ENCODE data around the gene IGFBP4. TPM values are rescaled to one million over a fixed set of nuclear protein-coding genes. Genes with fewer than 3 reads are reported as not detected.

The IGFBP4 gene
- total RNA-seq, 1 donor from 2014 or later = 142 TPM

DNA sequence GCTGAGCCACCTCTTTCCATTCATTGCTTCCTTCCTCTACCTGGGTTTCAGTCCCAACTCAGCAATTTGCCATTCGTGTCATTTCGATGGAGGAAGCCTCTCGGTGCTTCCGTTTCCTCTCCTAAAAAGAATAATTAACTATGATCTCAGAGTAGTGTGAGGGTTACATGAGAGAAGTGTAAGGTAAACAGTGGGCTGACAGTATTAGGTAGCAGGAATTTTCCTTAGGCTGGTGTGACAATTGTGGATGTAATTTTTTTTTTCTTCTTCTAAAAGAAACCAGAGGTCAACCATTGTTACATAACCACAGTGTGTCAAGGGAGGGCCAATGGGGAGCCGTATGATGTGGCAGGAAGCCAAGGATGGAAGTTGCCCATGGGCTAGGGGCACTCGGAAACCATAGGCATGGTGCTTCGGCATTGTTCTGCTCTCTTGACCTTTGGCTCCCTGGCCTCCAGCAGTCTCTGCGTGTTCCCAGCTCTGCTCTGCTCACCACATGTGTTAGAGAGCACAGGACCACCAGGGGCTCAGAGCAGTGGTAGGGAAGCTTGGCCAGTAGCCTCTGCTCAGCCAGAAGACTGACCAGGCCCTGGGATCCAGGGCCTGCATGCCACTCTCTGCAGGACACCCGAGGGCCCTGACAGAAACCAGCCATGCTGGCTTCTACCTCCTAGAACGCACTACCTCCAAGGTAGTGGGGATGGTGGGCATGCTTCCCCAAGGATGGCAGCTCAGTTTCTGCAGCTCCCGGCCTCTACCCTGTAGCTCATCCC, 23.5 kb upstream of the IGFBP4 start:
- H3K27me3 Mint-ChIP-seq (ENCODE audit: low read depth, unreplicated experiment) = no peaks in the 10 kb centered on the region
- Histone ChIP-seq H4K20me1 (ENCODE audit: insufficient read depth, low read length) (no peaks in the 10 kb centered on the region), H3K27me3 (ENCODE audit: insufficient read depth, low read length) (no peaks in the 10 kb centered on the region), H3K4me2 (ENCODE audit: low read length) (no peak overlapping the region), H3K4me1 (ENCODE audit: insufficient read depth, low read length) (peaks cover 13% of the 10 kb centered on the region), H3K27ac (ENCODE audit: low read depth, low read length) (no peak overlapping the region), H3K9ac (ENCODE audit: low read length) (no peak overlapping the region), H2AFZ (ENCODE audit: low read depth, low read length) (no peak overlapping the region), H3K79me2 (ENCODE audit: insufficient read depth, low read length) (peaks cover 27% of the 10 kb centered on the region), H3K4me3 (ENCODE audit: insufficient read depth, low read depth, low read length) (no peak overlapping the region), H3K9me3 (ENCODE audit: insufficient read depth, low read depth, low read length) (no peaks in the 10 kb centered on the region), H3K36me3 (ENCODE audit: insufficient read depth, low read length) (no peaks in the 10 kb centered on the region)
- H3K4me1 Mint-ChIP-seq (ENCODE audit: low read depth, unreplicated experiment) = no peaks in the 10 kb centered on the region
- no peak for TF ChIP-seq EZH2 (IDR thresholded peaks at IDR 0.05; ENCODE audit: insufficient read depth, low read length)
- TF ChIP-seq, protein P1, sequence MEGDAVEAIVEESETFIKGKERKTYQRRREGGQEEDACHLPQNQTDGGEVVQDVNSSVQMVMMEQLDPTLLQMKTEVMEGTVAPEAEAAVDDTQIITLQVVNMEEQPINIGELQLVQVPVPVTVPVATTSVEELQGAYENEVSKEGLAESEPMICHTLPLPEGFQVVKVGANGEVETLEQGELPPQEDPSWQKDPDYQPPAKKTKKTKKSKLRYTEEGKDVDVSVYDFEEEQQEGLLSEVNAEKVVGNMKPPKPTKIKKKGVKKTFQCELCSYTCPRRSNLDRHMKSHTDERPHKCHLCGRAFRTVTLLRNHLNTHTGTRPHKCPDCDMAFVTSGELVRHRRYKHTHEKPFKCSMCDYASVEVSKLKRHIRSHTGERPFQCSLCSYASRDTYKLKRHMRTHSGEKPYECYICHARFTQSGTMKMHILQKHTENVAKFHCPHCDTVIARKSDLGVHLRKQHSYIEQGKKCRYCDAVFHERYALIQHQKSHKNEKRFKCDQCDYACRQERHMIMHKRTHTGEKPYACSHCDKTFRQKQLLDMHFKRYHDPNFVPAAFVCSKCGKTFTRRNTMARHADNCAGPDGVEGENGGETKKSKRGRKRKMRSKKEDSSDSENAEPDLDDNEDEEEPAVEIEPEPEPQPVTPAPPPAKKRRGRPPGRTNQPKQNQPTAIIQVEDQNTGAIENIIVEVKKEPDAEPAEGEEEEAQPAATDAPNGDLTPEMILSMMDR (IDR thresholded peaks at IDR 0.05; ENCODE audit: insufficient read depth, low read depth, low read length) = no peak
- no peak for FAIRE-seq
- H3K4me3 Mint-ChIP-seq (ENCODE audit: unreplicated experiment) = no peak overlapping the region
- no peak overlapping the region for H3K27ac Mint-ChIP-seq (ENCODE audit: unreplicated experiment)
- no peaks in the 10 kb centered on the region for H3K9me3 Mint-ChIP-seq (ENCODE audit: unreplicated experiment)
- no peaks in the 10 kb centered on the region for H3K36me3 Mint-ChIP-seq (ENCODE audit: low read depth, unreplicated experiment)
- DNase-seq (ENCODE audit: low read depth) = no peak

DNA sequence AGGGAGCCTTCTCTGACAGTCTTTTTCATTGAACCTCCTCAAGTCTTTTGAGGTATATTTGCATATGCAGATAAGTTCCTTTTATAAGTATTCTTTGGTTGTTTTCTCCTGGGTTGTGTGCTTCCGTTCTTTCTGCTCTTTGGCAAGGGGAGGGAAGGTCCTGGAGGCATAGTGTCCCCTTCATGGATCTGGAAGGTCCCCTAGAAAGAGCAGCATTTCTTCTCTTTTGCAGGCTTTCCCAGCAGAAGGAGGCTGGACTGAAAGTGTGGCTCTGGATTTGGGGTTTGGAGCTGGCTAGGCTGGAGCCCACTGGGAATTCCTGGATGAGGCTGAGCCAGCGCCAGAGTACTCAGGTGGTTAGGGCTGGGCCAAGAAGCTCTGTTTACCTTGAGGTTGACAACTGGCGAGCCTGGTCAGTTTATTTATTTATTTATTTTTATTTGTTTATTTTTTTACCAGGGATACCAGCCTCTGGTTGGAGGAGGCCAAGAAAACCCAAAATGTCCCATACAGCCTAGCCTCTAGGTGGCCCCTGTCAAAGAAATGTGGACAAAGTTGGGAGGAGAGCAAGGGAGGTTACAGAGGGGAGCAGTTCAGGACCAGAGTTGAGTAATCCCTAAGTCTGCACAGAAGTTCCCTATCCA, 20.1 kb upstream of the IGFBP4 start:
- no peak overlapping the region for H3K9ac ChIP-seq (ENCODE audit: low read length)
- TF ChIP-seq, protein P1 (IDR thresholded peaks at IDR 0.05; ENCODE audit: insufficient read depth, low read depth, low read length) = no peak
- TF ChIP-seq EZH2 (IDR thresholded peaks at IDR 0.05; ENCODE audit: insufficient read depth, low read length) = no peak
- H3K4me2 ChIP-seq (ENCODE audit: low read length) = no peak overlapping the region
- Mint-ChIP-seq H3K4me3 (ENCODE audit: unreplicated experiment) (no peak overlapping the region), H3K4me1 (ENCODE audit: low read depth, unreplicated experiment) (no peaks in the 10 kb centered on the region), H3K27me3 (ENCODE audit: low read depth, unreplicated experiment) (peaks cover 7% of the 10 kb centered on the region), H3K36me3 (ENCODE audit: low read depth, unreplicated experiment) (peaks cover 2% of the 10 kb centered on the region), H3K9me3 (ENCODE audit: unreplicated experiment) (peaks cover 5% of the 10 kb centered on the region), H3K27ac (ENCODE audit: unreplicated experiment) (no peak overlapping the region)
- no peak overlapping the region for H2AFZ ChIP-seq (ENCODE audit: low read depth, low read length)
- H3K79me2 ChIP-seq (ENCODE audit: insufficient read depth, low read length) = no peaks in the 10 kb centered on the region
- DNase-seq (ENCODE audit: low read depth) (no peak), FAIRE-seq (no peak)
- no peaks in the 10 kb centered on the region for H3K36me3 ChIP-seq (ENCODE audit: insufficient read depth, low read length)
- H3K9me3 ChIP-seq (ENCODE audit: insufficient read depth, low read depth, low read length) = no peaks in the 10 kb centered on the region
- peaks cover 3% of the 10 kb centered on the region for H3K4me1 ChIP-seq (ENCODE audit: insufficient read depth, low read length)
- no peaks in the 10 kb centered on the region for H3K27me3 ChIP-seq (ENCODE audit: insufficient read depth, low read length)
- H3K4me3 ChIP-seq (ENCODE audit: insufficient read depth, low read depth, low read length) = no peak overlapping the region
- H4K20me1 ChIP-seq (ENCODE audit: insufficient read depth, low read length) = no peaks in the 10 kb centered on the region
- H3K27ac ChIP-seq (ENCODE audit: low read depth, low read length) = no peak overlapping the region

DNA sequence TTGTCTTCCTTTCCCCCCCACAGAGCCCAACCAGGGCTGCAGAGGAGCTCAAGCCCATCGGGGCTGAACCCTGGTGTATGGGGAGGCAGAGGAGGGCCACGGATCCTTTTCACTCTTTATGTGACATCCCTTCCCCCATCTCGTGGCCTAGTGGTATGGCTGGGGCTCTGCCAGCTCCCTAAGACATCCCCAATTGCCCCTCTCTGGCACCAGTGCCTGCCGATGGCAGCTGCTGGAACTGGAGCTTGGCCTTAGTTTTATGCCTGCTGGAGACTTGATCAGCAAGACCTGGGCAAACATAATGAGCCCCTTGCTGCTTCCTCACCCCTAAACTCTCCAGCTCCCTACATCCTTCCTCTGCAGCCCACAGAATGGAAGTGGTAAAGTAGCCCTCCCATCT, 17.5 kb upstream of the IGFBP4 start:
- peaks cover 2% of the 10 kb centered on the region for H3K36me3 Mint-ChIP-seq (ENCODE audit: low read depth, unreplicated experiment)
- peaks cover 13% of the 10 kb centered on the region for H3K9me3 Mint-ChIP-seq (ENCODE audit: unreplicated experiment)
- no peaks in the 10 kb centered on the region for H3K79me2 ChIP-seq (ENCODE audit: insufficient read depth, low read length)
- H3K4me3 Mint-ChIP-seq (ENCODE audit: unreplicated experiment) = no peak overlapping the region
- H4K20me1 ChIP-seq (ENCODE audit: insufficient read depth, low read length) = no peaks in the 10 kb centered on the region
- no peak for TF ChIP-seq EZH2 (IDR thresholded peaks at IDR 0.05; ENCODE audit: insufficient read depth, low read length)
- TF ChIP-seq, protein P1 (IDR thresholded peaks at IDR 0.05; ENCODE audit: insufficient read depth, low read depth, low read length) = no peak
- no peaks in the 10 kb centered on the region for H3K36me3 ChIP-seq (ENCODE audit: insufficient read depth, low read length)
- no peaks in the 10 kb centered on the region for H3K27me3 ChIP-seq (ENCODE audit: insufficient read depth, low read length)
- peaks cover 7% of the 10 kb centered on the region for H3K27me3 Mint-ChIP-seq (ENCODE audit: low read depth, unreplicated experiment)
- FAIRE-seq (no peak), DNase-seq (ENCODE audit: low read depth) (no peak)
- H3K9ac ChIP-seq (ENCODE audit: low read length) = no peak overlapping the region
- H3K4me1 ChIP-seq (ENCODE audit: insufficient read depth, low read length) = no peaks in the 10 kb centered on the region
- H3K4me1 Mint-ChIP-seq (ENCODE audit: low read depth, unreplicated experiment) = no peaks in the 10 kb centered on the region
- no peak overlapping the region for H3K4me3 ChIP-seq (ENCODE audit: insufficient read depth, low read depth, low read length)
- H3K27ac ChIP-seq (ENCODE audit: low read depth, low read length) = no peak overlapping the region
- no peak overlapping the region for H3K27ac Mint-ChIP-seq (ENCODE audit: unreplicated experiment)
- no peaks in the 10 kb centered on the region for H3K9me3 ChIP-seq (ENCODE audit: insufficient read depth, low read depth, low read length)
- no peak overlapping the region for H2AFZ ChIP-seq (ENCODE audit: low read depth, low read length)
- H3K4me2 ChIP-seq (ENCODE audit: low read length) = no peak overlapping the region

Data from astrocyte (in vitro differentiated cells and primary cell).